Loucy (cell line): ENCODE results near the gene ATP11A.
"Not testable (repeated sequence)": the region's sequence is repeated elsewhere in the genome, so short reads cannot be mapped to it uniquely, and the experiment has no call there.

Experiments used
- H2AFZ ChIP-seq: fragments of 200-600 bp; sonication (generic); 2 replicates; pipeline ENCODE4 v1.6.0; 2016; ENCODE audit warnings: antibody characterized with exemption, mild to moderate bottlenecking, low read length, moderate library complexity
- H3F3A ChIP-seq: fragments of 200-600 bp; 2 replicates; pipeline ENCODE4 v1.6.0; 2016; ENCODE audit warnings: antibody characterized with exemption, low read depth, mild to moderate bottlenecking
- H3K27me3 ChIP-seq: fragments of 200-600 bp; sonication (generic); 2 replicates; pipeline ENCODE4 v1.6.1; 2014; ENCODE audit warnings: low read length, mild to moderate bottlenecking; ENCODE audit not compliant: insufficient read depth, poor library complexity, severe bottlenecking
- H3K36me3 ChIP-seq: fragments of 200-600 bp; sonication (generic); 2 replicates; pipeline ENCODE4 v1.6.1; 2016; ENCODE audit warnings: low read length; ENCODE audit not compliant: insufficient read depth
- H3K4me1 ChIP-seq: fragments of 200-600 bp; sonication (generic); 2 replicates; pipeline ENCODE4 v1.5.1; 2014; ENCODE audit warnings: low read length, mild to moderate bottlenecking; ENCODE audit not compliant: insufficient read depth, poor library complexity, severe bottlenecking
- H3K4me2 ChIP-seq: fragments of 200-600 bp; sonication (generic); 2 replicates; pipeline ENCODE4 v1.6.0; 2014; ENCODE audit warnings: antibody characterized with exemption, low read length, low read depth, mild to moderate bottlenecking; ENCODE audit not compliant: poor library complexity, severe bottlenecking
- H3K4me3 ChIP-seq: fragments of 200-600 bp; sonication (generic); 2 replicates; pipeline ENCODE4 v1.5.1; 2014; ENCODE audit warnings: low read length, mild to moderate bottlenecking, mixed read lengths; ENCODE audit not compliant: poor library complexity, severe bottlenecking
- H3K79me2 ChIP-seq: fragments of 200-600 bp; sonication (generic); 2 replicates; pipeline ENCODE4 v1.6.1; 2014; ENCODE audit warnings: low read length; ENCODE audit not compliant: insufficient read depth
- H3K9ac ChIP-seq: fragments of 200-600 bp; sonication (generic); 2 replicates; pipeline ENCODE4 v1.6.0; 2014; ENCODE audit warnings: mild to moderate bottlenecking, low read depth, low read length, moderate library complexity; ENCODE audit not compliant: poor library complexity, severe bottlenecking
- H3K9me2 ChIP-seq: fragments of 200-600 bp; sonication (generic); replicated peaks from 2 replicates; pipeline ENCODE4 v1.6.1; 2016; ENCODE audit warnings: low read depth, low read length, mixed read lengths
- H3K9me3 ChIP-seq: fragments of 200-600 bp; sonication (generic); 2 replicates; pipeline ENCODE4 v1.6.1; 2014; ENCODE audit warnings: mild to moderate bottlenecking, antibody characterized with exemption, low read length, low read depth; ENCODE audit not compliant: insufficient read depth
- H4K20me1 ChIP-seq: fragments of 200-600 bp; sonication (generic); 2 replicates; pipeline ENCODE4 v1.6.0; 2014; ENCODE audit warnings: antibody characterized with exemption, low read length, mild to moderate bottlenecking; ENCODE audit not compliant: insufficient read depth, poor library complexity, severe bottlenecking
- CTCF ChIP-seq: fragments of 200-600 bp; sonication (generic); conservative IDR thresholded peaks from 2 replicates; pipeline ENCODE4 v1.5.1; 2014; ENCODE audit warnings: mild to moderate bottlenecking, antibody characterized with exemption, low read length
- EZH2phosphoT487 ChIP-seq: fragments of 200-600 bp; IDR thresholded peaks from 2 replicates; pipeline ENCODE4 v1.6.1; 2018; ENCODE audit warnings: antibody characterized with exemption, mild to moderate bottlenecking, moderate library complexity, borderline replicate concordance

ATP11A gene

GRCh38 chr13:112859128-112859816 is 169.4 kb downstream of the ATP11A start:
- no peaks in the 10 kb centered on the region for H4K20me1 ChIP-seq
- TF ChIP-seq CTCF (no peak), EZH2phosphoT487 (no peak)
- no peak overlapping the region for H3K4me3 ChIP-seq
- H3K79me2 ChIP-seq, result no peaks in the 10 kb centered on the region
- no peak overlapping the region for H3K9ac ChIP-seq
- no peaks in the 10 kb centered on the region for H3K27me3 ChIP-seq
- H3K36me3 ChIP-seq, result peaks cover 26% of the 10 kb centered on the region; the same call in 1 of the 2 replicates
- H3K9me2 ChIP-seq, result no peaks in the 10 kb centered on the region
- no peaks in the 10 kb centered on the region for H3F3A ChIP-seq
- H3K4me1 ChIP-seq, result no peaks in the 10 kb centered on the region
- H2AFZ ChIP-seq, result no peak overlapping the region
- H3K9me3 ChIP-seq, result no peaks in the 10 kb centered on the region
- H3K4me2 ChIP-seq, result no peak overlapping the region

GRCh38 chr13:112859817-112860190 is 170.0 kb downstream of the ATP11A start:
- no peaks in the 10 kb centered on the region for H3K9me3 ChIP-seq
- H3K79me2 ChIP-seq, result no peaks in the 10 kb centered on the region
- no peaks in the 10 kb centered on the region for H3K9me2 ChIP-seq
- no peak overlapping the region for H3K4me2 ChIP-seq
- no peaks in the 10 kb centered on the region for H3K4me1 ChIP-seq
- H3K27me3 ChIP-seq, result no peaks in the 10 kb centered on the region
- H2AFZ ChIP-seq, result no peak overlapping the region
- H3K4me3 ChIP-seq, result no peak overlapping the region
- H3K9ac ChIP-seq, result no peak overlapping the region
- no peaks in the 10 kb centered on the region for H4K20me1 ChIP-seq
- H3F3A ChIP-seq, result no peaks in the 10 kb centered on the region
- H3K36me3 ChIP-seq, result peaks cover 21% of the 10 kb centered on the region; the same call in 1 of the 2 replicates
- TF ChIP-seq CTCF, result no peak
- no peak for TF ChIP-seq EZH2phosphoT487

GRCh38 chr13:112861876-112862615 is 172.2 kb downstream of the ATP11A start:
- Histone ChIP-seq H3K27me3 (no peaks in the 10 kb centered on the region), H3K4me2 (no peak overlapping the region), H3K9ac (no peak overlapping the region), H3F3A (no peaks in the 10 kb centered on the region), H3K4me1 (no peaks in the 10 kb centered on the region), H3K79me2 (no peaks in the 10 kb centered on the region), H3K36me3 (peaks cover 10% of the 10 kb centered on the region; the same call in 1 of the 2 replicates), H3K9me2 (no peaks in the 10 kb centered on the region), H2AFZ (no peak overlapping the region), H3K4me3 (no peak overlapping the region), H3K9me3 (no peaks in the 10 kb centered on the region), H4K20me1 (no peaks in the 10 kb centered on the region)
- TF ChIP-seq EZH2phosphoT487, result no peak
- no peak for TF ChIP-seq CTCF

GRCh38 chr13:112863356-112863755 is 173.5 kb downstream of the ATP11A start:
- H3K4me3 ChIP-seq, result not testable (repeated sequence)

GRCh38 chr13:112865478-112865877 is 175.6 kb downstream of the ATP11A start:
- not testable (repeated sequence) for H3K4me3 ChIP-seq, H3K27me3 ChIP-seq, H3K4me1 ChIP-seq, H3K9me2 ChIP-seq, H3F3A ChIP-seq, H3K9me3 ChIP-seq, H3K9ac ChIP-seq, H4K20me1 ChIP-seq, H3K79me2 ChIP-seq, H3K36me3 ChIP-seq, H3K4me2 ChIP-seq, H2AFZ ChIP-seq

More at GRCh38 chr13:112863356-112863755, 173.5 kb downstream of the ATP11A start:
- H3K9me3 ChIP-seq, H3K9me2 ChIP-seq, H3K27me3 ChIP-seq, H4K20me1 ChIP-seq, H3K4me2 ChIP-seq, H3F3A ChIP-seq, H3K9ac ChIP-seq, H3K79me2 ChIP-seq, H3K36me3 ChIP-seq, H2AFZ ChIP-seq, H3K4me1 ChIP-seq: not testable (repeated sequence)
